HepG2 (cell line): ENCODE measurements around the gene THRSP. TPM values are rescaled to one million over a fixed set of nuclear protein-coding genes. Genes with fewer than 3 reads are reported as not detected.
A peak's percentile ranks its signal among the peaks of the same experiment; 100 is the strongest.

Source experiments
- DNMT3B ChIP-seq: conservative IDR thresholded peaks from 2 replicates; pipeline ENCODE4 v1.6.1; 2016; ENCODE audit warnings: missing biosample characterization, control low read depth
- KDM1A ChIP-seq: IDR thresholded peaks from 2 replicates; pipeline ENCODE4 v1.6.1; 2016; ENCODE audit warnings: missing compliant biosample characterization
- MEF2D ChIP-seq: sonication (generic); formaldehyde crosslinking; IDR thresholded peaks from 2 replicates; pipeline ENCODE4 v1.5.1; 2020; ENCODE audit warnings: mild to moderate bottlenecking, missing genetic modification reagents
- NFATC3 ChIP-seq: sonication (generic); formaldehyde crosslinking; IDR thresholded peaks from 2 replicates; pipeline ENCODE4 v1.5.1; 2020; ENCODE audit warnings: mild to moderate bottlenecking, missing genetic modification reagents
- NPAS2 ChIP-seq: sonication (generic); formaldehyde crosslinking; IDR thresholded peaks from 2 replicates; pipeline ENCODE4 v1.8.0; 2022; ENCODE audit warnings: mild to moderate bottlenecking, missing genetic modification reagents, borderline replicate concordance
- RBFOX2 ChIP-seq: fragments of 200-400 bp; formaldehyde crosslinking; IDR thresholded peaks from 2 replicates; pipeline ENCODE4 v1.6.1; 2017; ENCODE audit warnings: low read depth, mild to moderate bottlenecking, low read length
- SMYD3 ChIP-seq: sonication (generic); formaldehyde crosslinking; IDR thresholded peaks from 2 replicates; pipeline ENCODE4 v1.8.1; 2023; ENCODE audit warnings: mild to moderate bottlenecking, missing genetic modification reagents
- SNAPC4 ChIP-seq: sonication (generic); formaldehyde crosslinking; IDR thresholded peaks from 2 replicates; pipeline ENCODE4 v1.4.0; 2020; ENCODE audit warnings: mild to moderate bottlenecking, missing genetic modification reagents
- TBL1XR1 ChIP-seq: fragments of 150-350 bp; IDR thresholded peaks from 2 replicates; pipeline ENCODE4 v1.6.1; 2014; ENCODE audit warnings: borderline replicate concordance, low read length; ENCODE audit not compliant: partially characterized antibody
- TCF12 ChIP-seq, 2 experiments: fragments of 450-650 bp in 1 of 2; sonication (generic) in 1 of 2; formaldehyde crosslinking in 1 of 2; IDR thresholded peaks; 2 replicates each; pipeline versions ENCODE4 v1.6.1 to v1.8.0; 2017 to 2022; ENCODE audit warnings: antibody characterized with exemption in 1 of 2, mild to moderate bottlenecking in 1 of 2, missing genetic modification reagents in 1 of 2, moderate library complexity in 1 of 2
- TERF1 ChIP-seq: sonication (generic); formaldehyde crosslinking; IDR thresholded peaks from 2 replicates; pipeline ENCODE4 v1.8.0; 2022; ENCODE audit warnings: mild to moderate bottlenecking, missing genetic modification reagents, moderate library complexity
- ZBTB34 ChIP-seq: sonication (generic); formaldehyde crosslinking; IDR thresholded peaks from 2 replicates; pipeline ENCODE4 v1.8.0; 2022; ENCODE audit warnings: mild to moderate bottlenecking, missing genetic modification reagents
- ZMYM2 ChIP-seq: sonication (generic); formaldehyde crosslinking; IDR thresholded peaks from 2 replicates; pipeline ENCODE4 v1.8.0; 2022; ENCODE audit warnings: mild to moderate bottlenecking, missing genetic modification reagents
- ZNF138 ChIP-seq: sonication (generic); formaldehyde crosslinking; IDR thresholded peaks from 2 replicates; pipeline ENCODE4 v1.5.0; 2020; ENCODE audit warnings: mild to moderate bottlenecking, low read depth, missing genetic modification reagents
- ZNF18 ChIP-seq: sonication (generic); formaldehyde crosslinking; IDR thresholded peaks from 2 replicates; pipeline ENCODE4 v1.8.0; 2022; ENCODE audit warnings: mild to moderate bottlenecking, missing genetic modification reagents; ENCODE audit not compliant: insufficient replicate concordance
- ZNF557 ChIP-seq: sonication (generic); formaldehyde crosslinking; IDR thresholded peaks from 2 replicates; pipeline ENCODE4 v1.4.0; 2020; ENCODE audit warnings: missing genetic modification reagents
- ZNF775 ChIP-seq: sonication (generic); formaldehyde crosslinking; IDR thresholded peaks from 2 replicates; pipeline ENCODE4 v1.4.0; 2020; ENCODE audit warnings: missing genetic modification reagents, mild to moderate bottlenecking, moderate library complexity, borderline replicate concordance
- polyA plus RNA-seq, 8 experiments: library from polyadenylated mRNA; depleted of rRNA in 3 of 8; stranded (reverse) in 7 of 8; unstranded in 1 of 8; fragments of >200 nt; fragmentation: Illumina TruSeq in 4 of 8; extraction: Trizol in 4 of 8; gene quantifications; 2 replicates each; pipeline versions ENCODE4 v1.2.1 to v1.2.3, GENCODE V29; 2011 to 2016; ENCODE audit warnings: low read depth in 4 of 8, missing spikeins in 1 of 8, mixed read lengths in 1 of 8; ENCODE audit not compliant: insufficient read depth in 1 of 8
- total RNA-seq, 5 experiments: library from RNA; depleted of rRNA; stranded (reverse); fragments of >200 nt; fragmentation: Illumina TruSeq; extraction: Trizol; gene quantifications; 2 replicates each; pipeline ENCODE4 v1.2.3, GENCODE V29; 2016; ENCODE audit warnings: low read depth in 1 of 5

The THRSP gene
- total and polyA plus RNA-seq, 2 of the 13 experiments (the other 11 are each of a cell fraction or from before 2014, with no cell fraction given) = 0.13 to 0.58 TPM

GRCh38 chr11:78079232-78080083 is 15.8 kb downstream of the THRSP start, which contains the start of gene NDUFC2 (continued):
- no peak for TF ChIP-seq SNAPC4
- no peak; the same call in 1 of the 2 replicates for TF ChIP-seq NFATC3
- TF ChIP-seq MEF2D (CRISPR knock-in tag) = no peak; the same call in none of the 2 replicates
- TF ChIP-seq ZMYM2 (CRISPR knock-in tag) = no peak
- no peak for TF ChIP-seq TCF12 (IDR thresholded peaks at IDR 0.05)
- TF ChIP-seq TCF12 (CRISPR knock-in tag; IDR thresholded peaks at IDR 0.05) = no peak; the same call in 1 of the 2 replicates
- no peak for TF ChIP-seq ZBTB34
- TF ChIP-seq DNMT3B (CRISPR knock-in tag) = peak; percentile 88
- no peak for TF ChIP-seq ZNF138 (CRISPR knock-in tag)
- TF ChIP-seq TBL1XR1 = peak; percentile 27
- TF ChIP-seq NPAS2 (CRISPR knock-in tag) = no peak
- peak; percentile 84; the same call in 1 of the 2 replicates for TF ChIP-seq ZNF557
- 0 out of 2 replicates have a peak, but pooled peaks have one; percentile 50 for TF ChIP-seq ZNF775 (CRISPR knock-in tag)
- peak; percentile 87 for TF ChIP-seq TERF1 (CRISPR knock-in tag)
- 0 out of 2 replicates have a peak, but pooled peaks have one; percentile 16 for TF ChIP-seq SMYD3 (CRISPR knock-in tag)
- peak; percentile 97 for TF ChIP-seq RBFOX2
- TF ChIP-seq KDM1A (CRISPR knock-in tag) = peak; percentile 66; the same call in 1 of the 2 replicates
- TF ChIP-seq ZNF18 (CRISPR knock-in tag) = peak; percentile 83
